Epithelial cell of esophagus (primary cell): ENCODE results near the gene FBXL5.

ENCODE experiments used
- DNase-seq: peaks from one replicate; pipeline ENCODE4 v3.0.0; 2010; ENCODE audit warnings: low read depth
- H3K4me3 ChIP-seq: 2 replicates; pipeline ENCODE4 v1.5.1; 2011; ENCODE audit warnings: mild to moderate bottlenecking, low read length, control low read depth
- TF ChIP-seq, protein P1 (sequence below): IDR thresholded peaks from 2 replicates; pipeline ENCODE4 v1.5.1; 2011; ENCODE audit warnings: low read depth, mild to moderate bottlenecking, low read length, control low read depth, inconsistent platforms; ENCODE audit not compliant: insufficient read depth; ENCODE audit errors: missing control alignments

FBXL5 gene

GRCh38 chr4:15556511-15557092, 98.6 kb downstream of the FBXL5 start:
- H3K4me3 ChIP-seq = no peak overlapping the region
- DNase-seq = no peak
- TF ChIP-seq, protein P1, sequence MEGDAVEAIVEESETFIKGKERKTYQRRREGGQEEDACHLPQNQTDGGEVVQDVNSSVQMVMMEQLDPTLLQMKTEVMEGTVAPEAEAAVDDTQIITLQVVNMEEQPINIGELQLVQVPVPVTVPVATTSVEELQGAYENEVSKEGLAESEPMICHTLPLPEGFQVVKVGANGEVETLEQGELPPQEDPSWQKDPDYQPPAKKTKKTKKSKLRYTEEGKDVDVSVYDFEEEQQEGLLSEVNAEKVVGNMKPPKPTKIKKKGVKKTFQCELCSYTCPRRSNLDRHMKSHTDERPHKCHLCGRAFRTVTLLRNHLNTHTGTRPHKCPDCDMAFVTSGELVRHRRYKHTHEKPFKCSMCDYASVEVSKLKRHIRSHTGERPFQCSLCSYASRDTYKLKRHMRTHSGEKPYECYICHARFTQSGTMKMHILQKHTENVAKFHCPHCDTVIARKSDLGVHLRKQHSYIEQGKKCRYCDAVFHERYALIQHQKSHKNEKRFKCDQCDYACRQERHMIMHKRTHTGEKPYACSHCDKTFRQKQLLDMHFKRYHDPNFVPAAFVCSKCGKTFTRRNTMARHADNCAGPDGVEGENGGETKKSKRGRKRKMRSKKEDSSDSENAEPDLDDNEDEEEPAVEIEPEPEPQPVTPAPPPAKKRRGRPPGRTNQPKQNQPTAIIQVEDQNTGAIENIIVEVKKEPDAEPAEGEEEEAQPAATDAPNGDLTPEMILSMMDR = no peak
